Measurements from ENCODE around the gene PADI1. TPM values are rescaled to one million over a fixed set of nuclear protein-coding genes. Genes with fewer than 3 reads are reported as not detected.
"Not testable (repeated sequence)": the region's sequence is repeated elsewhere in the genome, so short reads cannot be mapped to it uniquely, and the experiment has no call there.

The PADI1 gene
- total RNA-seq, 4 donors from 2014 or later, result 0.14 TPM; not detected in 3

DNA sequence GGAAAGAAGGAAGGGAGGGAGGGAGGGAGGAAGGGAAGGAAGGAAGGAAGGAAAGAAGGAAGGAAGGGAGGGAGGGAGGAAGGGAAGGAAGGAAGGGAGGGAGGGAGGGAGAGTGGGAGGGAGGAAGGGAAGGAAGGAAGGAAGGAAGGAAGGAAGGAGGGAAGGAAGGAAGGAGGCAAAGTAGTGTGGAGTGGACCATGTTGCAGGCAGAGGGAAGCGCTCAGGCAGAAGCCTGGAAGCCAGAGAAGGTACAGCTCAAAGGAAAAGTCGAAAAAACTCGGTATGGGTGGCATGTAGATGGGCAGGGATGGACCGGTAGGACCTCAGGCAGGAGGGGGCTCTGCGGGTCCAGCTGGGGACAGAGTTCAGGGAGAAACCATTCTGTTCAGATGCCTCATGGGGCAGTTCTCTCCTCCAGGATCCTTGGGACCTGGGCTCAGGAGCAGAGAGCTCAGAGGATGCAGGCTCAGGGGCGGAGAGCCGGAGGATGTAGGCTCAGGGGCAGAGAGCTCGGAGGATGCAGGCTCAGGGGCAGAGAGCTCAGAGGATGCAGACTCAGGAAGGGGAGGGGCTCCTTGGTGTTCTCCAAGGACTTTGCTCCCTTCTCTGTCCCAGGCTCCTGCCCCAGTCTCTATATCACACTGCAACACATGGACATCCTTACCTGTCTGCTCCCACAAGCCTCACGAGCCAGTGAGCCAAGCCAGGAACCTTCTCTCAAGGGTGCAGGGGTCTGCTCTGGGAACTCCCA, 30.4 kb downstream of the PADI1 start:
- Histone ChIP-seq H3K27me3 (no peaks in the 10 kb centered on the region), H3K4me1 (peaks cover 13 to 28% (median 20%) of the 10 kb centered on the region in 4 donors), H3K36me3 (no peaks in the 10 kb centered on the region), H3K9me3 (no peaks in the 10 kb centered on the region), H3K27ac (no peak overlapping the region), H3K4me3 (no peak overlapping the region)
- in situ Hi-C loops (cut with MboI; ENCODE audit: low pct_ligation_motif_present in 1 of 4, low pct_unique_long_range_greater_than_20kb in 1 of 4, low sequenced_read_pairs in 3 of 4) (loop anchor here in 3 of 4 donors (5.0 to 10.0 kb wide), 3 partner anchors 108 to 113 kb away; no protein-coding TSS in a partner anchor), intact Hi-C loops (cut with DNase I; ENCODE audit: low total_unique reads) (no loop called here)
- no peak for DNase-seq
- WGBS, 2 donors (ENCODE audit: low coverage in 1 of 2), result 80 to 85% methylated on average over 4 to 9 of the region's 9 CpGs
- TF ChIP-seq EP300 (IDR thresholded peaks at IDR 0.05; ENCODE audit: low read depth), result no peak
- no peak for TF ChIP-seq POLR2A (IDR thresholded peaks at IDR 0.05)
- TF ChIP-seq POLR2AphosphoS5 (IDR thresholded peaks at IDR 0.05), result no peak
- TF ChIP-seq, protein P1, sequence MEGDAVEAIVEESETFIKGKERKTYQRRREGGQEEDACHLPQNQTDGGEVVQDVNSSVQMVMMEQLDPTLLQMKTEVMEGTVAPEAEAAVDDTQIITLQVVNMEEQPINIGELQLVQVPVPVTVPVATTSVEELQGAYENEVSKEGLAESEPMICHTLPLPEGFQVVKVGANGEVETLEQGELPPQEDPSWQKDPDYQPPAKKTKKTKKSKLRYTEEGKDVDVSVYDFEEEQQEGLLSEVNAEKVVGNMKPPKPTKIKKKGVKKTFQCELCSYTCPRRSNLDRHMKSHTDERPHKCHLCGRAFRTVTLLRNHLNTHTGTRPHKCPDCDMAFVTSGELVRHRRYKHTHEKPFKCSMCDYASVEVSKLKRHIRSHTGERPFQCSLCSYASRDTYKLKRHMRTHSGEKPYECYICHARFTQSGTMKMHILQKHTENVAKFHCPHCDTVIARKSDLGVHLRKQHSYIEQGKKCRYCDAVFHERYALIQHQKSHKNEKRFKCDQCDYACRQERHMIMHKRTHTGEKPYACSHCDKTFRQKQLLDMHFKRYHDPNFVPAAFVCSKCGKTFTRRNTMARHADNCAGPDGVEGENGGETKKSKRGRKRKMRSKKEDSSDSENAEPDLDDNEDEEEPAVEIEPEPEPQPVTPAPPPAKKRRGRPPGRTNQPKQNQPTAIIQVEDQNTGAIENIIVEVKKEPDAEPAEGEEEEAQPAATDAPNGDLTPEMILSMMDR (IDR thresholded peaks at IDR 0.05), result no peak

DNA sequence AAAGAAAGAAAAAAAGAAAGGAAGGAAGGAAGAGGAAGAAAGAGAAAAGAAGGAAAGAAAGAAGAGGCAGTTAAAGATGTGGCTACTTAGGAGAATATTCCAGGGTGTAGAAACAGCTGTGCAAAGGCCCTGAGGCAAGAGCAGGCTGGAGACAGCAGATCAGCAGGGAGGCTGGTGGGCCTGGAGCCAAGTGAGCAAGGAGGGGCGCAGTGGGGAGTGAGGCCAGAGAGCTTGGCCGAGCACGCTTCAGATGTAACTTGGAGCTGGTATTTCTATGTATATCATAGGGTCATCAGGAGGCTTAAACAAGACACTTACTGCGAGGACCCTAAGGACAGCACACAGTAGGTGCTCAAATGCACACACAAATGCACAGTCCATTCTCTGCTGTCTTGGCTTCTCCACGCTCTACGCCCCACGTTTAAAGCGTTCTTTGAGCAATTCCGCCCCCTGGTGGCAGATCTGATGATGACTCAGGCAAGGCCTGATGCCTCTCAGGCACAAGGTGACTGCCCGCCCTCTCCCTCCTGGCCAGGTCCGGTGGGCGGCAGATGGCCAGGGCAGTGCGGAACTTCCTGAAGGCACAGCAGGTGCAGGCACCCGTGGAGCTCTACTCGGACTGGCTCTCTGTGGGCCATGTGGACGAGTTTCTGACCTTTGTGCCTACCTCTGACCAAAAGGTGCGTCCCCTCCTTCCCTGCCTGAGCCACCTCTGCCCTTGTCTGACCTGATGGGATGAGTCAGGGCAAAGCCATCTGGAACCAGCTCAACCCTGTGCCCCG, 32.0 kb downstream of the PADI1 start:
- no peaks in the 10 kb centered on the region for H3K36me3 ChIP-seq
- H3K9me3 ChIP-seq, result no peaks in the 10 kb centered on the region
- H3K4me3 ChIP-seq, result no peak overlapping the region
- H3K27ac ChIP-seq, result no peak overlapping the region
- intact Hi-C loops (cut with DNase I; ENCODE audit: low total_unique reads), result loop anchor here (2.0 kb wide), 1 partner anchor 110 kb away; no protein-coding TSS in a partner anchor
- TF ChIP-seq, protein P1 (IDR thresholded peaks at IDR 0.05), result peak; percentile 87 to 94 (median 92)
- TF ChIP-seq POLR2AphosphoS5 (IDR thresholded peaks at IDR 0.05), result no peak
- peak; percentile 92 for DNase-seq
- in situ Hi-C loops (cut with MboI; ENCODE audit: low pct_ligation_motif_present in 1 of 4, low pct_unique_long_range_greater_than_20kb in 1 of 4, low sequenced_read_pairs in 3 of 4), result loop anchor here in 3 of 4 donors (5.0 to 10.0 kb wide), 3 partner anchors 110 to 115 kb away; no protein-coding TSS in a partner anchor
- H3K27me3 ChIP-seq, result no peaks in the 10 kb centered on the region
- whole genome bisulfite sequencing, 2 donors (ENCODE audit: low coverage in 1 of 2), result 16 to 100% methylated on average over 1 to 17 of the region's 18 CpGs
- H3K4me1 ChIP-seq, result peaks cover 13 to 27% (median 20%) of the 10 kb centered on the region in 4 donors

DNA sequence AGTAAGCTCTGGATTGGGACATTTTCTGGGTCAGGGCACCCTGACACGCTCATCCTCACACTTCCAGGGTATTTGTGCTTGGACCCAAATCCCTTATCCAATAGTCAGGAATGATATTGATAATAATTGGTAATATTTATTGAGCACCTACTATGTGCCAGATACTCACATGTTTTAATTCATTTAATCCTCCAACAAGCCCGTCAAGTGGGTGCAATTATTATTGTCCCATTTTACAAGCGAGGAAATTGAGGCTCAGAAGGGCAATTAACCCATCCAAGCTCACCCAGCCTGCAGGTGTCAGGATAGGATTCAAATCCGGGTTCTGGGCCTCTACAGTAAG, 32.6 kb downstream of the PADI1 start:
- Histone ChIP-seq H3K27ac (no peak overlapping the region), H3K9me3 (no peaks in the 10 kb centered on the region), H3K36me3 (no peaks in the 10 kb centered on the region), H3K4me1 (peaks cover 13 to 22% (median 17%) of the 10 kb centered on the region in 4 donors), H3K27me3 (no peaks in the 10 kb centered on the region), H3K4me3 (no peak overlapping the region)
- intact Hi-C loops (cut with DNase I; ENCODE audit: low total_unique reads), result loop anchor here (2.0 kb wide), 1 partner anchor 111 kb away; no protein-coding TSS in a partner anchor
- 60 to 67% methylated on average over 1 to 4 of the region's 4 CpGs for WGBS, 2 donors (ENCODE audit: low coverage in 1 of 2)
- TF ChIP-seq POLR2AphosphoS5 (IDR thresholded peaks at IDR 0.05) (no peak), EP300 (IDR thresholded peaks at IDR 0.05; ENCODE audit: low read depth) (no peak), POLR2A (IDR thresholded peaks at IDR 0.05) (no peak)
- TF ChIP-seq, protein P1 (IDR thresholded peaks at IDR 0.05), result no peak
- in situ Hi-C loops (cut with MboI; ENCODE audit: low pct_ligation_motif_present in 1 of 4, low pct_unique_long_range_greater_than_20kb in 1 of 4, low sequenced_read_pairs in 3 of 4), result loop anchor here in 3 of 4 donors (5.0 to 10.0 kb wide), 3 partner anchors 110 to 115 kb away; no protein-coding TSS in a partner anchor
- DNase-seq, result no peak

DNA sequence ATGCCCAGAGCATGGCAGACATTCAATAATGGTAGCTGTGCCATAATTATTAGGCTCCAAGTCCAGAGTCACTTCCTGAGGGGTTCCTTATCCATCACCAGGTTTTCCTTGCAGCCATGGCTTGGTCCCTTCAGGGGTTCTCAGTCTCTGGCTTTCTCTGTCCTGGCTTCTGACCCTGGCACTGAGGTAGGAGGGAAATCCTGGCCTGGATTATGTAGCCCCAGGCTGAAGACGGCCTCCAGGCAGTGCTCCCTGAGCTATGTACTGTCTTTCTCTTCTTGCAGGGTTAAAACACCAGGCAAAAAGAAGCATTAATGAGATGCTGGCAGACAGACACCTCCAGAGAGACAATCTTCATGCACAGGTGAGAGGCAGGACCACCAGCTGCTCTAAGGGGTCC, 34.5 kb downstream of the PADI1 start:
- H3K27ac ChIP-seq, result no peak overlapping the region
- intact Hi-C loops (cut with DNase I; ENCODE audit: low total_unique reads) (no loop called here), in situ Hi-C loops (cut with MboI; ENCODE audit: low pct_ligation_motif_present in 1 of 4, low pct_unique_long_range_greater_than_20kb in 1 of 4, low sequenced_read_pairs in 3 of 4) (loop anchor here in 3 of 4 donors (5.0 to 10.0 kb wide), 3 partner anchors 112 to 117 kb away; no protein-coding TSS in a partner anchor)
- 60% methylated on average over 1 of the region's 1 CpG; no CpG with 5 or more reads in 1 of the 2 donors for WGBS, 2 donors (ENCODE audit: low coverage in 1 of 2)
- peaks cover 0 to 4% (median under 1%) of the 10 kb centered on the region in 4 donors for H3K4me1 ChIP-seq
- DNase-seq, result peak; percentile 54
- no peak overlapping the region for H3K4me3 ChIP-seq
- no peaks in the 10 kb centered on the region for H3K27me3 ChIP-seq
- H3K36me3 ChIP-seq, result no peaks in the 10 kb centered on the region
- H3K9me3 ChIP-seq, result no peaks in the 10 kb centered on the region
- TF ChIP-seq POLR2A (IDR thresholded peaks at IDR 0.05), result no peak
- no peak for TF ChIP-seq EP300 (IDR thresholded peaks at IDR 0.05; ENCODE audit: low read depth)
- TF ChIP-seq, protein P1 (IDR thresholded peaks at IDR 0.05), result no peak
- TF ChIP-seq POLR2AphosphoS5 (IDR thresholded peaks at IDR 0.05), result no peak

DNA sequence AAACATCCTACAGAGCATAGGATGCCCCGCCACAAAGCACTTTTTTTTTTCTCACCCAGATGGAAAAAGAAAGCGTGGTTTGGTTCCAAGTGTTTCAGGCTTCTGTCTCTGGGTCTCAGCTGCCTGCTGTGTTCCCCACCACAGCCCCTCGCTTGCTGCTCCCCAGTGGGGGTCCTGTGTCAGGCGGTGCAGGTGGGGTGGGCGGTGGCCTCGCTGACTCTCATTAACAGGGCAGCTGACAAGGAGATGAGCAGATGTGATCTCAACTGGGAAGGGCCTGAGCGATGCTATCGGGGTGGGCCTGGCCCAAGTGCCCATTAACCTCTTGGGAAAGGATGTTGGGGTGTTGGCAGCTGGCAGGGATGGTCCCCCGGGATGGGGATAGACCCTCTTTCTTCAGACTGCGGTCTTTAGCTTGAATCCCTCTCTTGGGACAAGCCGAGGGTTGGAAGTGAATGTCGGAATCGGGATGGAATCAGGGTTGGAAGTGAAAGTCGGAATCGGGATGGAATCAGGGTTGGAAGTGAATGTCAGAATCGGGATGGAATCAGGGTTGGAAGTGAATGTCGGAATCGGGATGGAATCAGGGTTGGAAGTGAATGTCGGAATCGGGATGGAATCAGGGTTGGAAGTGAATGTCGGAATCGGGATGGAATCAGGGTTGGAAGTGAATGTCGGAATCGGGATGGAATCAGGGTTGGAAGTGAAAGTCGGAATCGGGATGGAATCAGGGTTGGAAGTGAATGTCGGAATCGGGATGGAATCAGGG, 36.3 kb downstream of the PADI1 start:
- H3K27me3 ChIP-seq; H3K36me3 ChIP-seq; DNase-seq; H3K9me3 ChIP-seq; H3K27ac ChIP-seq; H3K4me3 ChIP-seq; intact Hi-C loops (cut with DNase I; ENCODE audit: low total_unique reads); H3K4me1 ChIP-seq; in situ Hi-C loops (cut with MboI; ENCODE audit: low pct_ligation_motif_present in 1 of 4, low pct_unique_long_range_greater_than_20kb in 1 of 4, low sequenced_read_pairs in 3 of 4): not testable (repeated sequence)
- 59 to 70% methylated on average over 17 to 28 of the region's 28 CpGs for WGBS, 2 donors (ENCODE audit: low coverage in 1 of 2)

DNA sequence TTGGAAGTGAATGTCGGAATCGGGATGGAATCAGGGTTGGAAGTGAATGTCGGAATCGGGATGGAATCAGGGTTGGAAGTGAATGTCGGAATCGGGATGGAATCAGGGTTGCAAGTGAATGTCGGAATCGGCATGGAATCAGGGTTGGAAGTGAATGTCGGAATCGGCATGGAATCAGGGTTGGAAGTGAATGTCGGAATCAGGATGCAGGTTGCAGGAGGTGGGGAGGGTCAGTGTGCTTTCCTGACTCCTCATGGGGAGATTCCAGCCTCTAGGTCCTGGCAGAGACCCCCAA, 36.8 kb downstream of the PADI1 start:
- intact Hi-C loops (cut with DNase I; ENCODE audit: low total_unique reads), result not testable (repeated sequence)

More for the DNA sequence above, 36.8 kb downstream of the PADI1 start:
- H3K27me3 ChIP-seq; H3K4me3 ChIP-seq; H3K9me3 ChIP-seq; in situ Hi-C loops (cut with MboI; ENCODE audit: low pct_ligation_motif_present in 1 of 4, low pct_unique_long_range_greater_than_20kb in 1 of 4, low sequenced_read_pairs in 3 of 4); DNase-seq; H3K27ac ChIP-seq; H3K36me3 ChIP-seq; H3K4me1 ChIP-seq: not testable (repeated sequence)
- WGBS, 2 donors (ENCODE audit: low coverage in 1 of 2), result 87 to 91% methylated on average over 10 to 11 of the region's 11 CpGs
